ENCODE data around the gene AADACL3. TPM values are rescaled to one million over a fixed set of nuclear protein-coding genes. Genes with fewer than 3 reads are reported as not detected.

The AADACL3 gene, protein sequence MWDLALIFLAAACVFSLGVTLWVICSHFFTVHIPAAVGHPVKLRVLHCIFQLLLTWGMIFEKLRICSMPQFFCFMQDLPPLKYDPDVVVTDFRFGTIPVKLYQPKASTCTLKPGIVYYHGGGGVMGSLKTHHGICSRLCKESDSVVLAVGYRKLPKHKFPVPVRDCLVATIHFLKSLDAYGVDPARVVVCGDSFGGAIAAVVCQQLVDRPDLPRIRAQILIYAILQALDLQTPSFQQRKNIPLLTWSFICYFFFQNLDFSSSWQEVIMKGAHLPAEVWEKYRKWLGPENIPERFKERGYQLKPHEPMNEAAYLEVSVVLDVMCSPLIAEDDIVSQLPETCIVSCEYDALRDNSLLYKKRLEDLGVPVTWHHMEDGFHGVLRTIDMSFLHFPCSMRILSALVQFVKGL
- polyA plus RNA-seq (not detected in 2 replicates), polyA minus RNA-seq (not detected in 2 replicates)

DNA sequence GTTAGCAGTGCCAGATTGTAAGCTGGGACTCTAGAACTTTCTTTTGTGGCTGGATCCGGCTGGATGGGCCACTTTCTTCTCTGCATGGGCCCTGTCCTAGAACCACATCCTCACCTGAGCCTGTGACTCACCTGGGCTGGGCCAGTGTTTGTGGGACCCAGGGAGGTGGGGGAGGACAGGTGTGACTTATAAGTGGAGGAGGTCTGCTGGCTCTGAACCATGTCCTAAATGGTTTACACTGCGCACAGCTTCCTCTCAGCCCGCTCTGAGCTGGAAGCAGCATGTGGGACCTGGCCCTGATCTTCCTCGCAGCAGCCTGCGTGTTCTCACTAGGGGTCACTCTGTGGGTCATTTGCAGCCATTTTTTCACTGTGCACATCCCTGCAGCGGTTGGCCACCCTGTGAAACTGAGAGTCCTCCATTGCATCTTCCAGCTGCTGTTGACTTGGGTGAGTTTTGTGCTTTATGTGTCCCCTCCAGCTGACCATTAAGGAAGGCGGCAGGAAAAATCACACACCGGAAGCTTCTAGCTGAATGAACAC is at the start of gene AADACL3:
Gene AADACL3 (plus strand): TSS at position 215 of the 542 bp plus-strand sequence. CDS start 67 bp downstream, at position 282.
- H4K20me1 ChIP-seq (ENCODE audit: insufficient read depth) = no peaks in the 10 kb centered on the region
- H3F3A ChIP-seq (ENCODE audit: insufficient read depth, low read length, poor library complexity, severe bottlenecking) = no peaks in the 10 kb centered on the region
- H3K36me3 ChIP-seq (ENCODE audit: insufficient read depth, low read length) = no peaks in the 10 kb centered on the region
- no peaks in the 10 kb centered on the region for H3K9me2 ChIP-seq (ENCODE audit: insufficient read depth, low read length)
- no peaks in the 10 kb centered on the region for H3K27me3 ChIP-seq (ENCODE audit: insufficient read depth, low read depth, low read length)
- H3K9me3 ChIP-seq (ENCODE audit: low read length) = no peaks in the 10 kb centered on the region
- no peak within 1 kb of the TSS for H3K9ac ChIP-seq (ENCODE audit: low read length)
- no peak within 1 kb of the TSS for H3K27ac ChIP-seq (ENCODE audit: low read length)
- H2AFZ ChIP-seq (ENCODE audit: low read depth, low read length) = no peak within 1 kb of the TSS
- H3K79me2 ChIP-seq (replicated peaks; ENCODE audit: insufficient read depth, low read length) = no peaks in the 10 kb centered on the region
- TF ChIP-seq, protein P1, sequence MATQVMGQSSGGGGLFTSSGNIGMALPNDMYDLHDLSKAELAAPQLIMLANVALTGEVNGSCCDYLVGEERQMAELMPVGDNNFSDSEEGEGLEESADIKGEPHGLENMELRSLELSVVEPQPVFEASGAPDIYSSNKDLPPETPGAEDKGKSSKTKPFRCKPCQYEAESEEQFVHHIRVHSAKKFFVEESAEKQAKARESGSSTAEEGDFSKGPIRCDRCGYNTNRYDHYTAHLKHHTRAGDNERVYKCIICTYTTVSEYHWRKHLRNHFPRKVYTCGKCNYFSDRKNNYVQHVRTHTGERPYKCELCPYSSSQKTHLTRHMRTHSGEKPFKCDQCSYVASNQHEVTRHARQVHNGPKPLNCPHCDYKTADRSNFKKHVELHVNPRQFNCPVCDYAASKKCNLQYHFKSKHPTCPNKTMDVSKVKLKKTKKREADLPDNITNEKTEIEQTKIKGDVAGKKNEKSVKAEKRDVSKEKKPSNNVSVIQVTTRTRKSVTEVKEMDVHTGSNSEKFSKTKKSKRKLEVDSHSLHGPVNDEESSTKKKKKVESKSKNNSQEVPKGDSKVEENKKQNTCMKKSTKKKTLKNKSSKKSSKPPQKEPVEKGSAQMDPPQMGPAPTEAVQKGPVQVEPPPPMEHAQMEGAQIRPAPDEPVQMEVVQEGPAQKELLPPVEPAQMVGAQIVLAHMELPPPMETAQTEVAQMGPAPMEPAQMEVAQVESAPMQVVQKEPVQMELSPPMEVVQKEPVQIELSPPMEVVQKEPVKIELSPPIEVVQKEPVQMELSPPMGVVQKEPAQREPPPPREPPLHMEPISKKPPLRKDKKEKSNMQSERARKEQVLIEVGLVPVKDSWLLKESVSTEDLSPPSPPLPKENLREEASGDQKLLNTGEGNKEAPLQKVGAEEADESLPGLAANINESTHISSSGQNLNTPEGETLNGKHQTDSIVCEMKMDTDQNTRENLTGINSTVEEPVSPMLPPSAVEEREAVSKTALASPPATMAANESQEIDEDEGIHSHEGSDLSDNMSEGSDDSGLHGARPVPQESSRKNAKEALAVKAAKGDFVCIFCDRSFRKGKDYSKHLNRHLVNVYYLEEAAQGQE (IDR thresholded peaks at IDR 0.05; ENCODE audit: borderline replicate concordance) = no peak
- TF ChIP-seq POLR2AphosphoS5 (IDR thresholded peaks at IDR 0.05) = no peak
- TF ChIP-seq, protein P2, sequence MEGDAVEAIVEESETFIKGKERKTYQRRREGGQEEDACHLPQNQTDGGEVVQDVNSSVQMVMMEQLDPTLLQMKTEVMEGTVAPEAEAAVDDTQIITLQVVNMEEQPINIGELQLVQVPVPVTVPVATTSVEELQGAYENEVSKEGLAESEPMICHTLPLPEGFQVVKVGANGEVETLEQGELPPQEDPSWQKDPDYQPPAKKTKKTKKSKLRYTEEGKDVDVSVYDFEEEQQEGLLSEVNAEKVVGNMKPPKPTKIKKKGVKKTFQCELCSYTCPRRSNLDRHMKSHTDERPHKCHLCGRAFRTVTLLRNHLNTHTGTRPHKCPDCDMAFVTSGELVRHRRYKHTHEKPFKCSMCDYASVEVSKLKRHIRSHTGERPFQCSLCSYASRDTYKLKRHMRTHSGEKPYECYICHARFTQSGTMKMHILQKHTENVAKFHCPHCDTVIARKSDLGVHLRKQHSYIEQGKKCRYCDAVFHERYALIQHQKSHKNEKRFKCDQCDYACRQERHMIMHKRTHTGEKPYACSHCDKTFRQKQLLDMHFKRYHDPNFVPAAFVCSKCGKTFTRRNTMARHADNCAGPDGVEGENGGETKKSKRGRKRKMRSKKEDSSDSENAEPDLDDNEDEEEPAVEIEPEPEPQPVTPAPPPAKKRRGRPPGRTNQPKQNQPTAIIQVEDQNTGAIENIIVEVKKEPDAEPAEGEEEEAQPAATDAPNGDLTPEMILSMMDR (IDR thresholded peaks at IDR 0.05; ENCODE audit: poor library complexity, severe bottlenecking) = no peak
- no peak within 1 kb of the TSS for H3K4me3 ChIP-seq (ENCODE audit: low read length)
- H3K4me2 ChIP-seq (ENCODE audit: low read length) = no peak within 1 kb of the TSS

- H2AFZ ChIP-seq (ENCODE audit: low read depth, low read length) = no peak overlapping the region
- TF ChIP-seq RAD21 (conservative IDR thresholded peaks at IDR 0.05) (no peak), TAF1 (IDR thresholded peaks at IDR 0.05; ENCODE audit: low read depth) (no peak), SMC3 (conservative IDR thresholded peaks at IDR 0.05; ENCODE audit: poor library complexity) (no peak), POLR2AphosphoS5 (IDR thresholded peaks at IDR 0.05) (no peak), EZH2 (IDR thresholded peaks at IDR 0.05; ENCODE audit: borderline replicate concordance, insufficient read depth, low read length, poor library complexity, severe bottlenecking) (no peak), MXI1 (conservative IDR thresholded peaks at IDR 0.05; ENCODE audit: poor library complexity, severe bottlenecking) (no peak), EP300 (conservative IDR thresholded peaks at IDR 0.05; ENCODE audit: poor library complexity, severe bottlenecking) (no peak)
- TF ChIP-seq, protein P2 (IDR thresholded peaks at IDR 0.05; ENCODE audit: poor library complexity, severe bottlenecking) = no peak
- TF ChIP-seq, protein P1 (IDR thresholded peaks at IDR 0.05; ENCODE audit: borderline replicate concordance) = no peak
- H3K79me2 ChIP-seq (replicated peaks; ENCODE audit: insufficient read depth, low read length) = no peaks in the 10 kb centered on the region
- H3K9ac ChIP-seq (ENCODE audit: low read length) = no peak overlapping the region
- no peaks in the 10 kb centered on the region for H3F3A ChIP-seq (ENCODE audit: insufficient read depth, low read length, poor library complexity, severe bottlenecking)
- no peak overlapping the region for H3K4me2 ChIP-seq (ENCODE audit: low read length)
- no peaks in the 10 kb centered on the region for H3K9me3 ChIP-seq (ENCODE audit: low read length)
- no peak overlapping the region for H3K4me3 ChIP-seq (ENCODE audit: low read length)
- no peaks in the 10 kb centered on the region for H3K9me2 ChIP-seq (ENCODE audit: insufficient read depth, low read length)
- H3K27me3 ChIP-seq (ENCODE audit: insufficient read depth, low read depth, low read length) = no peaks in the 10 kb centered on the region
- H3K27ac ChIP-seq (ENCODE audit: low read length) = no peak overlapping the region
- no peaks in the 10 kb centered on the region for H3K36me3 ChIP-seq (ENCODE audit: insufficient read depth, low read length)
- H4K20me1 ChIP-seq (ENCODE audit: insufficient read depth) = no peaks in the 10 kb centered on the region
Observed at GRCh38 chr1:12666141-12666735, 49.7 kb upstream of the AADACL3 start.
